PC-3 (cell line): ENCODE results near the gene RNF114.

Experiments used
- CTCF ChIP-seq: fragments of 300-600 bp; sonication (generic); conservative IDR thresholded peaks from 2 replicates; pipeline ENCODE4 v1.5.1; 2017; ENCODE audit warnings: antibody characterized with exemption, low read depth, mild to moderate bottlenecking, low read length
- EZH2 ChIP-seq: fragments of 300-600 bp; sonication (generic); IDR thresholded peaks from one replicate; pipeline ENCODE4 v1.6.1; 2017; ENCODE audit warnings: antibody characterized with exemption, mild to moderate bottlenecking, low read length; ENCODE audit not compliant: unreplicated experiment
- EZH2phosphoT487 ChIP-seq: fragments of 300-600 bp; sonication (generic); IDR thresholded peaks from 2 replicates; pipeline ENCODE4 v1.6.1; 2018; ENCODE audit warnings: mild to moderate bottlenecking, antibody characterized with exemption, low read length, borderline replicate concordance

- no peak for TF ChIP-seq CTCF
- no peak for TF ChIP-seq EZH2
- TF ChIP-seq EZH2phosphoT487, result no peak
These were observed 5.3 kb downstream of the RNF114 start for GRCh38 chr20:49941456-49941855.
